H54 (cell line): ENCODE results near the gene DCC.
A peak's percentile ranks its signal among the peaks of the same experiment; 100 is the strongest.

Source experiments
- DNase-seq: peaks from one replicate; pipeline ENCODE4 v3.0.0; 2011; ENCODE audit warnings: low spot score, mixed read lengths; ENCODE audit not compliant: insufficient read length
- FAIRE-seq: peaks from 3 replicates; lab custom pipeline; 2011; peaks lifted over from hg19 to GRCh38; lab: Jason Lieb, UNC
- POLR2A ChIP-seq: IDR thresholded peaks from 2 replicates; pipeline ENCODE4 v1.6.1; 2011; ENCODE audit warnings: low read depth, mild to moderate bottlenecking, low read length

Gene DCC

DNA sequence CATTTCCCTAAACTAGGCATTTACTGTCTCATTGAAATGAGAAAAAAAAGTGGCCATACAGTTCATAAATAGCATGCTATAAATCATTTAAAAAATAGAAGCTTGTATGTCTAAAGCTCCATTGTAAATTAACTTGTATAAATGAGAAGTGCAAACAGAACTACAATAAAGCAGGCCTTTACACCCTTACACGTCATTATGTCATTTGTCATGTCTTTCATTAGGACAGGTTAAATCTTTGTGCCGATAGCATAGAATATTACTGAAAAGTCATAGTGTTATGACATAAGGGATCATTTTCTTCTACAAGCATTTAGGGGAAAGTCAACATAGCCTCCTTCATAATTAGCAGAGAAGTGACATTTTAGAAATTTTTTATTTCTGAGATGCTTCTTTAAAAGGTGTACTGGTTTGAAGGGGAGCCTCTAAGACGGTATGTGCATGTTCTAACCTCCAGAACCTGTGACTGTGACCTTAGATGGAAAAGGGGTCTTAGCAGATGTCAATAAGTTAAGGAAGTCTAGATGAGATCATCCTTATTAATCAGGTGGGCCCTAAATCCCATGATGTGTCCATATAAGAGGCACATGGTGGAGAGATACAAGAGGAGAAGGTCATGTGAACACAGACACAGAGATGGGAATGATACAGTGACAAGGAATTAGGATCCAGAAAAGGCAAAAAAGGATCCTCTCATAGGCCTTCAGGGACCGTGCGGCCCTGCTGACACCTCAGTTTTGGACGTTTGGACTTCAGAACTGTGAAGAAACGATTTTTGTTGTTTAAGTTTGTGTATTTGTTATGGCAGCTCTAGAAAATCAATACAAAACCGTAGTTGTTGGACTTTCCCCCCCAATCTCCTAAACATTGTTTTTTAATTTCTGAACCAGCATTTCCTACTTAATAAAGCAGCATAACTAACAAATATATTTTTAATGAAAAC, 1020.8 kb downstream of the DCC start:
- DNase-seq, result no peak
- no peak for FAIRE-seq
- TF ChIP-seq POLR2A, result no peak

DNA sequence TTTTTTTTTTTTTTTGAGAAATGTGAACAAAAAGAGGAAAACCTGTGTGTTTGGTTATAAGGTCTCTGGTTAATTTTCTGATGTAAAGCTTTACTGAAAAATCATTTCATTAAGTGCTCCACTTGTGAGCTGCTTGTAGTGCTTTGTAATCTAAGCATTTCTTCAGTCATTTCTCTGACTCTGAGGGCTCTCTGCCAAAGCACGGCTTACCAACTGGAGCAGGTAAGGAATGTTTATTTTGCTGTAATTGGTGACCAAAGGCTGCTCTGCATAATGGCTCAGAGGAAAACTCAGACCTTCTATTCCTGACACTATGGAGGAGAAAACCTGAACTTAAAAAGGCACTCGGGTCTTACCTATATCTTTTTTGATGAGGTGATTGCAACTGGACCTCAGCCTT, 1035.6 kb downstream of the DCC start:
- TF ChIP-seq POLR2A, result no peak
- FAIRE-seq (no peak), DNase-seq (no peak)

DNA sequence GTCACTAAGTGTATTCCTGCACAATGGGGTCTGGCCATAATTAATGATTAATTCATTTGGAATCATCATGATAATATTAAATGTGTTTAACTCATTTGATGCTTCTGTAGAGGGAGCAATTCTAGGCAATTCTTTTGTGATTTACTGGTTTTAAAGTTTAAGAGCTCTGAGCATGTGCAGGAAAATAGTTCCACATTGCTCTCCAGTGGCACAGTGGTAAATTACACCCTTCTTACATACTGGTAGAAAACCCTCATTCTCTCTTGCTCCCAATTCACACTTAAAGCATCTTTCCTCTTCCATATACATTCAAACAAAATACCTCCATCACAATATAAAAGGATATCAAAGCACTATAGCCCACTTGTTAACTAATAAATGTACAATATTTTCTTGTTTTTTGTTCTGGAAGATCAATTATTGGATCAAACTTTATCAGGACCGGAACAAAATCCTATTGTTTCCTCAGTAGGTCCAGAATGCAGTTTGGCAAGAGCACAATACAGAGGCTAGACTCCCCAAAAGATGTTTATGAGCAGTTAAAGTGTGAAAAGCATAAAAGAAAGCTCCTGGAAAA, 1040.2 kb downstream of the DCC start:
- DNase-seq (peak; percentile 0), FAIRE-seq (no peak)

DNA sequence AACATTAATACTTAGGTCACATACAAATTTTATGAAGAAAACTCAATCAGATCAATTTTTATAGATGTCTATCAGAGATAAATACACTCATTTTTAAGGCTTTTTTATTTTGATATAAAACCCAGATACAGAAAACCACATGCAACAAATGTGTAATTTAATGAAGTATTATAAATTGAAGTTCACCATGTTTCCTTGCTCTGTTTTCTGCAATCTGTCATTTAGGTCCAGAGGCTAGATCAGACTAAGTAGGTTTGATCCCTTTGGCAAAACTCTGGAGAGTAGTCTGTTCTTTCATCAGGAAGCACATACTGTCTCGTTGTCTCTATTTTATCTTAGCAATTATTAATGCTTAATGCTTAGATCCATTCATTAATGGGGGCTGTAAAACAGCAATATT, 1042.9 kb downstream of the DCC start:
- no peak for TF ChIP-seq POLR2A
- DNase-seq, result no peak
- FAIRE-seq, result no peak

More for the DNA sequence above, 1040.2 kb downstream of the DCC start:
- TF ChIP-seq POLR2A, result no peak

DNA sequence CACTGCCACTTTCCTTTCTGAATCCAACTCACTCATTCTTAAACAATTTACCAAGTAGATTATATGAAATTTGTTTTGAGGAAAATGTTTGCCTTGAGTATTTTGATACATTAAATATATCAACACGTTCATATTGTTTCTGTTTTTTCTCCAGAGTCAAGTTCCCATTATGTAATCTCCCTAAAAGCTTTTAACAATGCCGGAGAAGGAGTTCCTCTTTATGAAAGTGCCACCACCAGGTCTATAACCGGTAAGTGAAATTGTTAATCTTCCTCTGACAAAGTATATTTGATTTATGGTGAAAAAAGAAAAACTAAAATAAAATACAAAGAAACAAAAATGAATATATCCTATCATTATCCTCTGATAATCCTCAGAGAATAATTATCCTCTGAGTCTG, 1045.9 kb downstream of the DCC start:
- no peak for TF ChIP-seq POLR2A
- FAIRE-seq, result no peak
- DNase-seq, result no peak

DNA sequence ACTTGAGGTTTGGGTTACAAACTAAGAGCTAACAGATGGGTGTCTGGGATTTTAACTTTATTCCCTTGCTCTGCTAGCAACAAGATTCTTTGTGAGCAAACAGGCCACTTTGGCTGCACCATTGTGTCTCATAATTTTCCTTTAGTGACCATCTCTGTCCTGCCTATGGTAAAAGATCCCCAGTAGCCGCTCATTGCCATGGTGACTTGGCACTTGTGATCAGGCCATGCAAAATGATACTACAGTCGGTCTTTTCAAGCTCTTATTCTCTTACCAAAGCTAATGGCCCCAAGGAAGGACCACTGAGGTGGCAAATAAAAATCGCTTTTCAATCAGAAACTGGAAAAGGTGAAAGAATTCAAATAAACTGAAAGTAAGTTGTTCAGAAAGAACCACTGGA, 1047.6 kb downstream of the DCC start:
- no peak for FAIRE-seq
- no peak for TF ChIP-seq POLR2A
- DNase-seq, result no peak

DNA sequence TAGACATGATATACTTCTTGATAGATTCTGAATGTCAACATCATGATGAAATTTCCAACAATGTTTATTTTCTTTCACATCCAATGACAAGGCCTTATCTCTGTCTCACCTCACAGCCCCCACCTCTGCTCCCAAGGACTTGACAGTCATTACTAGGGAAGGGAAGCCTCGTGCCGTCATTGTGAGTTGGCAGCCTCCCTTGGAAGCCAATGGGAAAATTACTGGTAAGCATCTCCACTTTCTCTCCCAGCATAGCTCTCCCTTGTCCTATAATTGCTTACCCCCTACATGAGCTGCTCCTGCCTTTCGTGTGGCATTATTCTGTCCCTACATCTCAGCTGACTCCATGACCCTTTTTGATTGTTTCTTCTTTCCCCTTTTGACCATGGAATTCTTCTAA, 1062.7 kb downstream of the DCC start:
- DNase-seq (no peak), FAIRE-seq (no peak)
- TF ChIP-seq POLR2A, result no peak

DNA sequence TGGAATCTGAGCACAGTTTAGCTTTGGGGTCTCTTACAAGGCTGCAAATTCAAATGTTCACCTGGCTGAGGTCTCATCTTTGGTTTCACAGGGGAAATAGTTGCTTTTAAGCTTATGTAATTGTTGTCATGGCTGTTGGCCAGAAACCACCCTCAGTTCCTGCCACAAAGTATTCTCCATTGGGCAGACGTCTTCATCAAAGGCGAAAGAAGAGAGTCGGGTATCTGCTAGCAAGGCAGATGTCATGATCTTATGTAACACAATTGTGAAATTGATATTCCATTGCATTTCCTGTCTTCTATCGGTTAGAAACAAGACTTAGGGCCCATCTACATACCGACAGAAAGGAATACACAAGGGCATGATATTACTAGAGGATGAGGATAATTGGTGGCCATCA, 1068.3 kb downstream of the DCC start:
- DNase-seq (no peak), FAIRE-seq (no peak)
- TF ChIP-seq POLR2A, result no peak

DNA sequence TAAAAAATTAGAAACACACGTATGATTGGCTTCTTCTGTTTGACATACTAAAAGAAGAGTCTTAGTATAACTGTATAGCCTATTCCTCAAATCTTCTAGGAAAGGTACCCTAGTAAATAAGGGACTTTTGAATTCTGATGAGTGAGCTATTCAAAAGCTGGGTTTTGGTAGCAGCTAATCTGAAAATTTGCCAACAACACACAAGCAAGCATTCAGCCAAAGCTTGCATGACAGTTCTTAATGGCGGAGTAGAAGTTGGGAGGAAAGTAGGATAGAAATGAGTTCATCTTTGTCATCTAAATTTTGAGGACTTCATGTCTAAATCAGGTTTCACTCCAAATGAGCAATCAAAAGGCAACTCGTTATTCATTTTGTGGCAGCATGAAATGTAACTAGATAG, 1071.5 kb downstream of the DCC start:
- DNase-seq (no peak), FAIRE-seq (no peak)
- no peak for TF ChIP-seq POLR2A

DNA sequence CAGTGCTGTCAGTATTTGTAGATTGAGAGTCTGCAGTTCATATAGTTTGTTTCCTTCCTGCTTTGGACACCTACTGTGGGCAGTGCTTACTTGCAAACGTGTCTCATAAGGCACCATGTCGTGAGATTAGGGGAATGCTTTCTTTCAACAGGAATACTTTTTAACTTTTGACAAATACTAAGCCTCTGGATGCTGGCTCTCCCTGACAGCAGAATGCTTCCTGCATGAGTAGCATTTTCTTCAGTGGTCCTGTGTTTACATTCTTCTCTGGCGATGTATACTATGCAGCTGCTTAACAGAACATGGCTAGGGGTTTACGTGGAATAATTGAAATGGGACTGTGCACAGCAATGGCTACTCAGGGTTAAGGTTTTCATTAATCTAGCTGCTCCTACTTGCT, 1077.0 kb downstream of the DCC start:
- no peak for FAIRE-seq
- TF ChIP-seq POLR2A, result no peak
- no peak for DNase-seq

DNA sequence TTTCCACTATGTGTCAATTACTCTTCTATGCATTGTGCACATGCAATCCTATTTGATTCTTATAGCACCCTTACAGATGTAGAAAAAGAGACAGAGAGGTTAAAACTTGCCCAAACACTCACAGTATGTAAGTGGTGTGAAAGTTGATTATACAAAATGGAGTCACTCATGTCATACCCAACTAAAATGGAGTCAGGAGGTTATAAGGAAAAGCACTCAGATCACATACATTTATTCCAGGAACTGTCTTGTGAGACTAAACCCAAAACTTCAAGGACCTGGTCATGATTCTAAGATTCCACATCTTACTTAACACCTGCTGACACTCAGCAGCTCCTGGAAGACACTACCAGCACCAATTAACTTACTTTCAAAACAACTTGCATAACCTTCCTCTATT, 1081.9 kb downstream of the DCC start:
- no peak for FAIRE-seq
- TF ChIP-seq POLR2A, result no peak
- DNase-seq, result no peak

DNA sequence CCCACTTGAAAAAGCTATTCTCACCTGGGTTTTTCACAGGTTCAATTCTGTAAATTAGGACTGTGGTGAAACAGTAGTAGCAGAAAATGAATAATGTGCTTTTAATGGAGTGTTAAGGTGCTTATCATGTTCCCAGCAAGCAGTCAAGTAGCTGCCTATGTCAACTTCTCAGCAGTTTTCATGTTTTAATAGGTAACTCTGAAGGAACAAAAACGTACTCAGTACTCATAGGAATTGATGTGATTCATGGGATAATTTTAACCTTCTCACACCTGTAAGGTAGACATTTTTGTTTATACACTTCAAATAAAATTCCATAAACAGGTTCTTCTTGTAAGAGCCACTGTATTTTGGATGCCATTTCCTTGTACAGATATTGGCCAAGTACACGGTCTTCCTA, 1082.9 kb downstream of the DCC start:
- DNase-seq (no peak), FAIRE-seq (no peak)
- no peak for TF ChIP-seq POLR2A

DNA sequence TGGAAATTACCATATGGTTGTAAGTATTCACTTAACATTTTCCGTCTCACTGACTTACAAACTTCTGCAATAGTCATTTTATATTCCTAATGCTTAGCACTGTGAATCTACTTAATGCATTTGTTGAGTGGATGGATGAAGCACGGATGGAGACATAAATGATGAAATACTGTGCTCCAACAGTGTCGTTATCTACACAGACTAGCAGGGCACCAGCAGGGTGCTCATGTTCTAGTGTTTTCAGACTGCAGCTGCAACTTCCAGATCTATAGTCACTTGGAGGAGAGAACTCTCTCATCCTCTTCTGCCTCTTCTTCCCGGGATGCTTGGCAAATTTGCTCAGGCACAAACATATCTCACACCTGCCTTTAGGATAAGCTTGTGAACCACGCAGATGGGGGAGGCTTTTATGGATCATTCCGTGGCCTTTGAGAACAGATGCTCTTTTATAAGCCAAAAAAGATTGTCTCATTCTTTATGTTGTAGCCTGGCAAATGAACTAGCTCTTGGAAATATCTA, 1086.7 kb downstream of the DCC start:
- no peak for DNase-seq
- no peak for TF ChIP-seq POLR2A
- no peak for FAIRE-seq

DNA sequence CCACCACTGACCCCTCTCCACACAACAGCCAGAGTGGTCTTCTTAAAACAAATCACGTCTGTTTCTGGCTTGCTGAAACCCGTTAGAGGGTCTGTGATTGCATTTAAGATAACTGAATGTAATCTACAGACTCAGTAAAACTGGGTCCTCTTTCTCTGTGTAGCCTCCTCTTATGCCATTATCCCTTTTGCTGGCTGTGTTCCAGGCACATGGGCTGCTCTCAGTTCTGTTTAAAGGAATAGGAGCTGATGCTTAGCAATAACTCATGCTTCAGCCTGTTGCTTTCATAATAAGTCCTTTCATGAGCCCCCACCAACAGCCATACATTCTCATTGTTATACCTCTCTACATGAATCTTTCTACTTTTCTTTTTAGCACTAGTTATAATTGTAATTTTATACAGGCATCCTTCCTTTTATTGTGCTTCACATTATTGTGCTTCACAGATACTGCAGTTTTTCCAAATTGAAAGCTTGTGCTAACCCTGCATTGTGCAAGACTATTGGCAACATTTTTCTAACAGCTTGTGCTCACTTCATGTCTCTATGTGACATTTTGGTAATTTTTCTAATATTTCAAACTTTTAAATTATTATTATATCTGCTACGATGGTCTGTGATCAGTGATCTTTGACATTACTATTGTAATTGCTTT, 1101.9 kb downstream of the DCC start:
- no peak for TF ChIP-seq POLR2A

More for the DNA sequence above, 1101.9 kb downstream of the DCC start:
- DNase-seq (no peak), FAIRE-seq (no peak)
